ENCODE measurements around the gene RANBP17.

Gene RANBP17

DNA sequence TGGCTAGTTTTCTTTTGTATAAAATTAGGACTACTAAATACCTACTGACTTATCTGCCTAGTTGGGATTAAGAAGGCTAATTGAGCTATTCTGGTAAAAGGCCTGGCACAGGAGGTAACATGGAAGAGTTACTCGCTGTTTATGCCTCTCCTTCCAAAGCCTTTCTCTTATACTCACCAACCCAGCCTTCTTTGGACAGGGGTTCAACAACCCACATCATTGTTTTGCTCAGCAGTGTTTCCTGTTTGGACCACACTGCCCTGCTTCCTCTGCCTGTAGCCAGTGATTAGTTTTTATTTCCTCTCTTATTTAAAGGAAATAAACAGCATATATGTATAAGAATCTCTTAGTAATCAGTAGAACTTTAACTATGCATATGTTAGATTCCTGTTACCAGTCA, 362.1 kb downstream of the RANBP17 start:
- DNase-seq (ENCODE audit: low read depth): no peak
- H3K4me3 ChIP-seq (ENCODE audit: low read length): no peak overlapping the region
- TF ChIP-seq, protein P1, sequence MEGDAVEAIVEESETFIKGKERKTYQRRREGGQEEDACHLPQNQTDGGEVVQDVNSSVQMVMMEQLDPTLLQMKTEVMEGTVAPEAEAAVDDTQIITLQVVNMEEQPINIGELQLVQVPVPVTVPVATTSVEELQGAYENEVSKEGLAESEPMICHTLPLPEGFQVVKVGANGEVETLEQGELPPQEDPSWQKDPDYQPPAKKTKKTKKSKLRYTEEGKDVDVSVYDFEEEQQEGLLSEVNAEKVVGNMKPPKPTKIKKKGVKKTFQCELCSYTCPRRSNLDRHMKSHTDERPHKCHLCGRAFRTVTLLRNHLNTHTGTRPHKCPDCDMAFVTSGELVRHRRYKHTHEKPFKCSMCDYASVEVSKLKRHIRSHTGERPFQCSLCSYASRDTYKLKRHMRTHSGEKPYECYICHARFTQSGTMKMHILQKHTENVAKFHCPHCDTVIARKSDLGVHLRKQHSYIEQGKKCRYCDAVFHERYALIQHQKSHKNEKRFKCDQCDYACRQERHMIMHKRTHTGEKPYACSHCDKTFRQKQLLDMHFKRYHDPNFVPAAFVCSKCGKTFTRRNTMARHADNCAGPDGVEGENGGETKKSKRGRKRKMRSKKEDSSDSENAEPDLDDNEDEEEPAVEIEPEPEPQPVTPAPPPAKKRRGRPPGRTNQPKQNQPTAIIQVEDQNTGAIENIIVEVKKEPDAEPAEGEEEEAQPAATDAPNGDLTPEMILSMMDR (conservative IDR thresholded peaks at IDR 0.05; ENCODE audit: low read depth, low read length): no peak

DNA sequence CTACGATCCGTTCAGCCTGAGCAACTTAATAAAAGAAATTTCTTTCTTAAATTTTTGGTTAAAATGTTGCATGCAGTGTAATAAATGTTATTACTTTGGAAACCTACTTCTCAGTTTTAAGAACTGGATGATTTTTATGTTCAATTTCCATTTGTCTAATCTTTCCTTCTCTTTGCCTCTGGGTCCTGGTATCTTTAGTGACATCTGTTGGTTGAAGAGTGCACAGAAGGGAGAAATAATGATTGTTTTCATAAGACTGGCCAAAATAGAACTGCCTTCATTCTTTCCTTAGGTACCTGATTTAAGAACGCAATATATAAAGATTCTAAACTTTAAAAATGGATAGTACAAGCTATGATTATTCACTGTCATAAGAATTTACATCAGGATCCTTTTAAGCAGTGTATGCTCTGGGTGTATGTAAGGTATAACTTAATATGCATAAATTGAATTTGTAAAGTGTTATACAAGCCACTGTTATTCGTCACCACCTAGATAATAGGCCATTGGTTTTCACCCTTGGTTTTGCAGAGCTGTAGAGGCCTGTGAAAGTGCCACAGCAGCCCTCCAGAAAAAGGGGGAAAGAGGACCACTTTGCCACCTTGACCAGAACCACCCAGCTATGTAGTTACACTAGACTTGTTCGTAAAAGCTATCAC, 364.4 kb downstream of the RANBP17 start:
- TF ChIP-seq, protein P1 (conservative IDR thresholded peaks at IDR 0.05; ENCODE audit: low read depth, low read length): peak; percentile 46
- no peak for DNase-seq (ENCODE audit: low read depth)
- no peak overlapping the region for H3K4me3 ChIP-seq (ENCODE audit: low read length)

DNA sequence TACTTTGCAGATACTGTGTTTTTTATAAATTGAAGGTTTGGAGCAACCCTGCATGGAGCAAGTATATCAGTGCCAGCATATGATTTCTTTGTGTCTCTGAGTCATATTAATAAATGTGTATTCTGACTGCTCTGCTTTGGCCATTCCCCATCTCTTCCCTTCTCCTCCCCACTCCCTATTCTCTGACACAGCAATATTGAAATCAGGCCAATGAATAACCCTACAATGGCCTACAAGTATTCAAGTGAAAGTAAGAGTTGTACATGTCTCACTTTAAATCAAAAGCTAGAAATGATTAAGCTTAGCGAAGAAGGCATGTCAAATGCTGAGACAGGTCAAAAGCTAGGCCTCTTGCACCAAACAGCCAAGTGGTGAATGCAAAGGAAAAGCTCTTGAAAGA, 365.0 kb downstream of the RANBP17 start:
- DNase-seq (ENCODE audit: low read depth): no peak
- H3K4me3 ChIP-seq (ENCODE audit: low read length): no peak overlapping the region
- TF ChIP-seq, protein P1 (conservative IDR thresholded peaks at IDR 0.05; ENCODE audit: low read depth, low read length): no peak

DNA sequence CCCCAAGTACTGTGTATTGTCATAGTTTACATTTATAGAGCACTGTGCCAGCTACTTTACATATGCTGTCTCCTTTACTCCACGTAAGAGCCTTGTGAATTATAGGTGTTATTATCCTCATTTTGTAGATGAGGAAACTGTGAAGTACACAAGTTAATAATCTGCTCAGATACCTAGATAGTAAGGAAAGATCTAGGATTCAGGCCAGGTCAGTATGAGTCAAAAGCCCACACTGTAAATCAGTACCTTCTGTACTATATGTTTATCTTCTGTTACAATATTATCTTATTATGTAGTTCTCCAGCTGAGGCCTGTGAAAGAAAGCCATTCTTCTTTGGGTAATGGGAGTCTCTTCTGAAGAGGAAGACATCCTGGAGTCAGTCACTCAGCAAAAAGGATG, 374.8 kb downstream of the RANBP17 start:
- no peak for DNase-seq (ENCODE audit: low read depth)
- TF ChIP-seq, protein P1 (conservative IDR thresholded peaks at IDR 0.05; ENCODE audit: low read depth, low read length): no peak
- H3K4me3 ChIP-seq (ENCODE audit: low read length): no peak overlapping the region

DNA sequence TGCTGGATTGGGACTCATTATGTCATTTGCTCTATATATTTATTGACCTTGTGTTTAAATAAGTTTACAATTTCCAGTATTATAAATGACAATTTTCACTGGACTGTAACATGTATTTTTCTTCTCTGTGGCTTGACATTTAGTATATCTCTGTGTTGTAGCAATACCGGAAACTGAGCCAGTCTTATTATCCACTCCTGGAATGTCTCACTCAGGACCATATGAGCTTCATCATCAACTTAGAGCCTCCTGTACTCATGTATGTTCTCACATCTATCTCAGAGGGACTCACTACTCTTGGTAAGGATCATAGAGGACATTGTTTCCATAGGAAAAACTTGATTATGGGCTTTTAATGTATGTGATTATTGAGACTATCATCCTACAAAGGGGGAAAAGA, 380.7 kb downstream of the RANBP17 start:
- TF ChIP-seq, protein P1 (conservative IDR thresholded peaks at IDR 0.05; ENCODE audit: low read depth, low read length): no peak
- H3K4me3 ChIP-seq (ENCODE audit: low read length): no peak overlapping the region
- no peak for DNase-seq (ENCODE audit: low read depth)

DNA sequence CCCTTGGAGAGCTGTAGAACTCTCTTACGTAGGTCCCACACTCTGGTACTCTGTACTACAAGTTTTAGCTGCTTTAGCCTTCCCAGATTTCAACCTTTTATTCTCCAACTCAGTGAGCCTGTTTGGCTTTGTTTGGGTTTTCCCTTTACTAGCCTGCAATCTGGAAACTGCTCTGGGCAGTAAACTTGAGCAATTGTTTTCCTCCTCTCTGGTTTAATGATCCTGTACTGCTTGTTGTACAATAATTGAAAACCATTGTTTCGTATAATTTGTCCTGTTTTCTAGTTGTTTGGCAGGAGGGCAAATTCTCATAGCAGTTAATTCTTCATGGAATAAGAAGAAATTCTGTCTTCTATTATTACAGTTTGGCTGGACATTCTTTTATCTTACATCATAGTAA, 384.4 kb downstream of the RANBP17 start:
- no peak for DNase-seq (ENCODE audit: low read depth)
- H3K4me3 ChIP-seq (ENCODE audit: low read length): no peak overlapping the region

DNA sequence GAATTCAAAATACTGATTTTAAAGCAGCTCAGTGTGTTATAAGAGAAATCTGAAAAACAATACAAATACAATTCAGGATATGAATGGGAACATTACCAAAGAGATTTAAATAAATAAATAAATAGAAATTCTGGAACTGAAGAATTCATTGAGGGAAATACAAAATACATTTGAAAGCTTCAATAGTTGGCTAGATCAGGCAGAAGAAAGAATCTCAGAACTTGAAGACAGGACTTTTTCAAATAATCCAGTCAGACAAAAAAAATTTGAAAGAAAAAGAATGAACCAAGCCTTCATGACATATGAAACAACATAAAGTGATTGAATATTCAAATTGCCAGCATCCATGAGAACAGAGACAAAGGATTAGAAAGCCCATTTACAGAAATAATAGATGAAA, 387.6 kb downstream of the RANBP17 start:
- DNase-seq (ENCODE audit: low read depth): no peak
- no peak overlapping the region for H3K4me3 ChIP-seq (ENCODE audit: low read length)
- TF ChIP-seq, protein P1 (conservative IDR thresholded peaks at IDR 0.05; ENCODE audit: low read depth, low read length): no peak

More for the DNA sequence above, 384.4 kb downstream of the RANBP17 start:
- TF ChIP-seq, protein P1 (conservative IDR thresholded peaks at IDR 0.05; ENCODE audit: low read depth, low read length): no peak
